Measurements from ENCODE around the gene CCND2. TPM values are rescaled to one million over a fixed set of nuclear protein-coding genes. Genes with fewer than 3 reads are reported as not detected.

CCND2 gene
- total and polyA plus RNA-seq, 4 donors, result 0.50 to 16.5 (median 3.0) TPM

DNA sequence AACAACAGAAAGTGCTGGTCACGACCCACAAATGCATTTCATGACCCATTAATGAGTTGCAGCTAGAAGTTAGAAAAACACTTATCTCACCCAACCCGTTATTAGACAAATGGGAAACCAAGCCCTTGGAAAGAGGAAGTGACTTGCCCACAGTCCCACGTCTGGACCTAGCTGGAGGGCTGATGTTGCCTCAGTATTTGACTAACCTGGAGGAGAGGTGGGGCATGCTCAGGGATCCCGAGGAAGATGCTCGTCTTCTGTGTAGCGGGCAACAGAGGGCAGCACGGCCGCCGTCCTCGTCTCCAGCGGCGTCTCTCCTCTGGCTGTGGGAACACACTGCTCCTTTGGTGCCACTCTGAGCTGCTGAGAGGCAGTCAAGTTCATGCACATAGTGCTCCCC, 12.7 kb downstream of the CCND2 start:
- TF ChIP-seq FOXA2 (IDR thresholded peaks at IDR 0.05) (no peak), FOXA1 (IDR thresholded peaks at IDR 0.05) (no peak), CTCF (IDR thresholded peaks at IDR 0.05; ENCODE audit: low read depth, low read length, missing input control) (no peak), MAX (IDR thresholded peaks at IDR 0.05) (no peak), RAD21 (IDR thresholded peaks at IDR 0.05) (no peak), HNF4G (IDR thresholded peaks at IDR 0.05) (no peak)
- TF ChIP-seq, protein P1, sequence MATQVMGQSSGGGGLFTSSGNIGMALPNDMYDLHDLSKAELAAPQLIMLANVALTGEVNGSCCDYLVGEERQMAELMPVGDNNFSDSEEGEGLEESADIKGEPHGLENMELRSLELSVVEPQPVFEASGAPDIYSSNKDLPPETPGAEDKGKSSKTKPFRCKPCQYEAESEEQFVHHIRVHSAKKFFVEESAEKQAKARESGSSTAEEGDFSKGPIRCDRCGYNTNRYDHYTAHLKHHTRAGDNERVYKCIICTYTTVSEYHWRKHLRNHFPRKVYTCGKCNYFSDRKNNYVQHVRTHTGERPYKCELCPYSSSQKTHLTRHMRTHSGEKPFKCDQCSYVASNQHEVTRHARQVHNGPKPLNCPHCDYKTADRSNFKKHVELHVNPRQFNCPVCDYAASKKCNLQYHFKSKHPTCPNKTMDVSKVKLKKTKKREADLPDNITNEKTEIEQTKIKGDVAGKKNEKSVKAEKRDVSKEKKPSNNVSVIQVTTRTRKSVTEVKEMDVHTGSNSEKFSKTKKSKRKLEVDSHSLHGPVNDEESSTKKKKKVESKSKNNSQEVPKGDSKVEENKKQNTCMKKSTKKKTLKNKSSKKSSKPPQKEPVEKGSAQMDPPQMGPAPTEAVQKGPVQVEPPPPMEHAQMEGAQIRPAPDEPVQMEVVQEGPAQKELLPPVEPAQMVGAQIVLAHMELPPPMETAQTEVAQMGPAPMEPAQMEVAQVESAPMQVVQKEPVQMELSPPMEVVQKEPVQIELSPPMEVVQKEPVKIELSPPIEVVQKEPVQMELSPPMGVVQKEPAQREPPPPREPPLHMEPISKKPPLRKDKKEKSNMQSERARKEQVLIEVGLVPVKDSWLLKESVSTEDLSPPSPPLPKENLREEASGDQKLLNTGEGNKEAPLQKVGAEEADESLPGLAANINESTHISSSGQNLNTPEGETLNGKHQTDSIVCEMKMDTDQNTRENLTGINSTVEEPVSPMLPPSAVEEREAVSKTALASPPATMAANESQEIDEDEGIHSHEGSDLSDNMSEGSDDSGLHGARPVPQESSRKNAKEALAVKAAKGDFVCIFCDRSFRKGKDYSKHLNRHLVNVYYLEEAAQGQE (IDR thresholded peaks at IDR 0.05), result no peak
- H3K9me3 ChIP-seq (ENCODE audit: control insufficient read depth in 4 of 4, low read length in 3 of 4), result no peaks in the 10 kb centered on the region
- H3K9ac ChIP-seq (ENCODE audit: low read depth in 1 of 2, low read length in 2 of 2), result no peak overlapping the region
- H3K4me1 ChIP-seq (ENCODE audit: control insufficient read depth in 4 of 4, insufficient read depth in 4 of 4, low read length in 3 of 4), result peaks cover 0 to 4% (median 0%) of the 10 kb centered on the region in 4 donors
- no peak overlapping the region for H3K27ac ChIP-seq (ENCODE audit: low read depth in 1 of 2, low read length in 2 of 2)
- WGBS, result 75% methylated on average over 12 of the region's 12 CpGs
- no peak for DNase-seq (ENCODE audit: low spot score)
- H3K36me3 ChIP-seq (ENCODE audit: control insufficient read depth in 4 of 4, insufficient read depth in 3 of 4, low read depth in 1 of 4, low read length in 3 of 4), result no peaks in the 10 kb centered on the region
- no peaks in the 10 kb centered on the region for H3K27me3 ChIP-seq (ENCODE audit: control insufficient read depth in 4 of 4, insufficient read depth in 4 of 4, low read length in 3 of 4)
- no peak overlapping the region for H3K4me3 ChIP-seq (ENCODE audit: low read depth in 1 of 3, low read length in 3 of 3)

- H3K4me1 ChIP-seq (ENCODE audit: control insufficient read depth in 4 of 4, insufficient read depth in 4 of 4, low read length in 3 of 4), result peaks cover 0 to 4% (median 0%) of the 10 kb centered on the region in 4 donors
- WGBS, result 78% methylated on average over 14 of the region's 14 CpGs
- no peak for DNase-seq (ENCODE audit: low spot score)
- no peak overlapping the region for H3K27ac ChIP-seq (ENCODE audit: low read depth in 1 of 2, low read length in 2 of 2)
- H3K27me3 ChIP-seq (ENCODE audit: control insufficient read depth in 4 of 4, insufficient read depth in 4 of 4, low read length in 3 of 4), result no peaks in the 10 kb centered on the region
- no peak overlapping the region for H3K4me3 ChIP-seq (ENCODE audit: low read depth in 1 of 3, low read length in 3 of 3)
- H3K36me3 ChIP-seq (ENCODE audit: control insufficient read depth in 4 of 4, insufficient read depth in 3 of 4, low read depth in 1 of 4, low read length in 3 of 4), result no peaks in the 10 kb centered on the region
- no peaks in the 10 kb centered on the region for H3K9me3 ChIP-seq (ENCODE audit: control insufficient read depth in 4 of 4, low read length in 3 of 4)
- H3K9ac ChIP-seq (ENCODE audit: low read depth in 1 of 2, low read length in 2 of 2), result no peak overlapping the region
- TF ChIP-seq JUND (IDR thresholded peaks at IDR 0.05) (no peak), MAX (IDR thresholded peaks at IDR 0.05) (no peak), RAD21 (IDR thresholded peaks at IDR 0.05) (no peak), SP1 (IDR thresholded peaks at IDR 0.05) (no peak)
Measured at GRCh38 chr12:4286771-4287317, 13.3 kb downstream of the CCND2 start.

- DNase-seq (ENCODE audit: low spot score), result no peak
- Histone ChIP-seq H3K9ac (ENCODE audit: low read depth in 1 of 2, low read length in 2 of 2) (no peak overlapping the region), H3K4me1 (ENCODE audit: control insufficient read depth in 4 of 4, insufficient read depth in 4 of 4, low read length in 3 of 4) (peaks cover 0 to 4% (median 0%) of the 10 kb centered on the region in 4 donors), H3K36me3 (ENCODE audit: control insufficient read depth in 4 of 4, insufficient read depth in 3 of 4, low read depth in 1 of 4, low read length in 3 of 4) (no peaks in the 10 kb centered on the region), H3K27ac (ENCODE audit: low read depth in 1 of 2, low read length in 2 of 2) (no peak overlapping the region), H3K27me3 (ENCODE audit: control insufficient read depth in 4 of 4, insufficient read depth in 4 of 4, low read length in 3 of 4) (no peaks in the 10 kb centered on the region), H3K4me3 (ENCODE audit: low read depth in 1 of 3, low read length in 3 of 3) (no peak overlapping the region), H3K9me3 (ENCODE audit: control insufficient read depth in 4 of 4, low read length in 3 of 4) (no peaks in the 10 kb centered on the region)
- 76% methylated on average over 18 of the region's 18 CpGs for WGBS
- TF ChIP-seq FOXA2 (IDR thresholded peaks at IDR 0.05) (no peak), TAF1 (conservative IDR thresholded peaks at IDR 0.05) (no peak), FOXA1 (IDR thresholded peaks at IDR 0.05) (no peak), YY1 (IDR thresholded peaks at IDR 0.05) (no peak), JUND (IDR thresholded peaks at IDR 0.05) (no peak), RAD21 (IDR thresholded peaks at IDR 0.05) (no peak), CTCF (IDR thresholded peaks at IDR 0.05; ENCODE audit: low read depth, low read length, missing input control) (no peak), MAX (IDR thresholded peaks at IDR 0.05) (no peak)
- TF ChIP-seq, protein P1 (IDR thresholded peaks at IDR 0.05), result no peak
Measured at GRCh38 chr12:4287325-4288211, 14.0 kb downstream of the CCND2 start.
